Mesenchymal stem cell (in vitro differentiated cells and primary cell): ENCODE results near the gene DPYSL5.

Experiments used
- DNase-seq: peaks from one replicate; pipeline ENCODE4 v3.0.0-alpha.2; 2013
- H2AFZ ChIP-seq: one replicate; pipeline ENCODE4 v1.6.1; 2013; ENCODE audit warnings: low read depth, mild to moderate bottlenecking, control low read depth, inconsistent platforms, low read length, moderate library complexity
- H2AK5ac ChIP-seq: 2 replicates; pipeline ENCODE4 v1.6.1; 2013; ENCODE audit warnings: low read length, moderate library complexity, mild to moderate bottlenecking, inconsistent platforms; ENCODE audit not compliant: severe bottlenecking
- H2BK120ac ChIP-seq: one replicate; pipeline ENCODE4 v1.6.1; 2013; ENCODE audit warnings: low read depth, mild to moderate bottlenecking, inconsistent platforms, low read length, moderate library complexity
- H2BK12ac ChIP-seq, 2 experiments: one replicate each; pipeline ENCODE4 v1.6.1; 2013; ENCODE audit warnings: inconsistent platforms in 2 of 2, low read length in 2 of 2, mild to moderate bottlenecking in 2 of 2, moderate library complexity in 2 of 2, control low read depth in 1 of 2
- H2BK15ac ChIP-seq: one replicate; pipeline ENCODE4 v1.6.1; 2013; ENCODE audit warnings: mild to moderate bottlenecking, low read depth, inconsistent platforms; ENCODE audit not compliant: poor library complexity, severe bottlenecking
- H2BK5ac ChIP-seq: 2 replicates; pipeline ENCODE4 v1.6.1; 2013; ENCODE audit warnings: low read depth, mild to moderate bottlenecking, low read length, control low read depth, inconsistent platforms; ENCODE audit not compliant: poor library complexity, severe bottlenecking
- H3K14ac ChIP-seq, 2 experiments: one replicate each; pipeline ENCODE4 v1.6.1; 2013; ENCODE audit warnings: inconsistent platforms in 2 of 2, low read length in 2 of 2, control low read depth in 1 of 2, mild to moderate bottlenecking in 1 of 2, moderate library complexity in 1 of 2
- H3K18ac ChIP-seq, 2 experiments: one replicate each; pipeline ENCODE4 v1.6.1; 2013; ENCODE audit warnings: inconsistent platforms in 2 of 2, low read length in 2 of 2, control low read depth in 1 of 2, low read depth in 1 of 2, mild to moderate bottlenecking in 1 of 2
- H3K23ac ChIP-seq, 2 experiments: one replicate each; pipeline ENCODE4 v1.6.1; 2013; ENCODE audit warnings: inconsistent platforms in 2 of 2, low read length in 2 of 2, mild to moderate bottlenecking in 2 of 2, moderate library complexity in 2 of 2, control low read depth in 1 of 2
- H3K27ac ChIP-seq: 2 replicates; pipeline ENCODE4 v1.5.1; 2013; ENCODE audit warnings: mild to moderate bottlenecking, moderate library complexity, low read length, control low read depth, inconsistent platforms; ENCODE audit not compliant: poor library complexity, severe bottlenecking
- H3K27me3 ChIP-seq, 2 experiments: 2 replicates each; pipeline versions ENCODE4 v1.6.1 to v1.7.0; 2013; ENCODE audit warnings: low read length in 2 of 2, mild to moderate bottlenecking in 2 of 2, moderate library complexity in 2 of 2, control low read depth in 1 of 2, inconsistent platforms in 1 of 2; ENCODE audit not compliant: control insufficient read depth in 1 of 2, insufficient read depth in 1 of 2
- H3K36me3 ChIP-seq, 2 experiments: 2 replicates each; pipeline versions ENCODE4 v1.6.1 to v1.7.0; 2013; ENCODE audit warnings: low read length in 2 of 2, control low read depth in 1 of 2, inconsistent platforms in 1 of 2, low read depth in 1 of 2, mild to moderate bottlenecking in 1 of 2; ENCODE audit not compliant: insufficient read depth in 2 of 2, control insufficient read depth in 1 of 2
- H3K4ac ChIP-seq, 2 experiments: one replicate each; pipeline ENCODE4 v1.6.1; 2013; ENCODE audit warnings: inconsistent platforms in 2 of 2, low read length in 2 of 2, mild to moderate bottlenecking in 2 of 2, moderate library complexity in 2 of 2, control low read depth in 1 of 2, low read depth in 1 of 2
- H3K4me1 ChIP-seq: 2 replicates; pipeline ENCODE4 v1.6.1; 2013; ENCODE audit warnings: low read depth, low read length, control low read depth; ENCODE audit not compliant: control insufficient read depth, insufficient read depth
- H3K4me2 ChIP-seq: 2 replicates; pipeline ENCODE4 v1.6.1; 2013; ENCODE audit warnings: low read length, mild to moderate bottlenecking, inconsistent platforms; ENCODE audit not compliant: poor library complexity, severe bottlenecking
- H3K4me3 ChIP-seq, 2 experiments: 2 replicates each; pipeline versions ENCODE4 v1.5.1 to v1.7.0; 2013; ENCODE audit warnings: low read length in 2 of 2, mild to moderate bottlenecking in 2 of 2, control low read depth in 1 of 2, low read depth in 1 of 2; ENCODE audit not compliant: insufficient read depth in 1 of 2
- H3K79me1 ChIP-seq: replicated peaks from 2 replicates; pipeline ENCODE4 v1.6.1; 2013; ENCODE audit warnings: mild to moderate bottlenecking, control low read depth, low read length, inconsistent platforms; ENCODE audit not compliant: poor library complexity, severe bottlenecking
- H3K9ac ChIP-seq: 2 replicates; pipeline ENCODE4 v1.7.0; 2013; ENCODE audit warnings: mild to moderate bottlenecking, low read length, moderate library complexity
- H3K9me3 ChIP-seq: 2 replicates; pipeline ENCODE4 v1.7.0; 2013; ENCODE audit warnings: mild to moderate bottlenecking, low read length; ENCODE audit not compliant: control insufficient read depth
- H4K8ac ChIP-seq: one replicate; pipeline ENCODE4 v1.6.1; 2013; ENCODE audit warnings: inconsistent platforms, mild to moderate bottlenecking, low read length, moderate library complexity
- H4K91ac ChIP-seq: one replicate; pipeline ENCODE4 v1.6.1; 2013; ENCODE audit warnings: mild to moderate bottlenecking, low read length, inconsistent platforms
- WGBS: methylation state at CpG from one replicate; pipeline ENCODE4 v1.1.7; 2013; ENCODE audit warnings: mixed read lengths; 5-methylcytosine and 5-hydroxymethylcytosine counted together

Gene DPYSL5

GRCh38 chr2:26980971-26981370 lies 133.0 kb downstream of the DPYSL5 start:
- Histone ChIP-seq H3K4ac (no peak overlapping the region), H3K18ac (no peak overlapping the region), H3K4me3 (no peak overlapping the region), H4K8ac (no peak overlapping the region), H3K4me1 (peaks cover 1% of the 10 kb centered on the region), H2BK12ac (peak overlapping the region in 1 of 2 experiments; percentile 41), H3K4me2 (no peak overlapping the region), H2AK5ac (no peak overlapping the region), H3K27ac (no peak overlapping the region), H2BK5ac (no peak overlapping the region), H2BK15ac (no peak overlapping the region), H2BK120ac (no peak overlapping the region), H3K9ac (no peak overlapping the region), H3K14ac (no peak overlapping the region), H3K23ac (no peak overlapping the region), H3K79me1 (no peaks in the 10 kb centered on the region), H2AFZ (no peak overlapping the region), H4K91ac (peak overlapping the region; percentile 18), H3K27me3 (peaks cover 0 to 61% of the 10 kb centered on the region in 2 experiments), H3K9me3 (no peaks in the 10 kb centered on the region), H3K36me3 (no peaks in the 10 kb centered on the region)
- WGBS: 97% methylated on average over 2 of the region's 2 CpGs
- DNase-seq: no peak

GRCh38 chr2:26982102-26982742 lies 134.3 kb downstream of the DPYSL5 start:
- H4K91ac ChIP-seq: no peak overlapping the region
- peak; percentile 17 for DNase-seq
- no peak overlapping the region for H3K9ac ChIP-seq
- H3K4me1 ChIP-seq: peaks cover 1% of the 10 kb centered on the region
- no peak overlapping the region for H3K4me3 ChIP-seq
- no peaks in the 10 kb centered on the region for H3K9me3 ChIP-seq
- no peaks in the 10 kb centered on the region for H3K79me1 ChIP-seq
- H3K4ac ChIP-seq: no peak overlapping the region
- H2AK5ac ChIP-seq: no peak overlapping the region
- H3K27me3 ChIP-seq: peaks cover 0 to 65% of the 10 kb centered on the region in 2 experiments
- H3K23ac ChIP-seq: no peak overlapping the region
- H4K8ac ChIP-seq: no peak overlapping the region
- no peak overlapping the region for H2AFZ ChIP-seq
- no peak overlapping the region for H2BK120ac ChIP-seq
- H3K14ac ChIP-seq: no peak overlapping the region
- no peak overlapping the region for H2BK12ac ChIP-seq
- no peak overlapping the region for H2BK5ac ChIP-seq
- H3K36me3 ChIP-seq: no peaks in the 10 kb centered on the region
- H2BK15ac ChIP-seq: no peak overlapping the region
- H3K27ac ChIP-seq: no peak overlapping the region
- no peak overlapping the region for H3K18ac ChIP-seq
- H3K4me2 ChIP-seq: no peak overlapping the region
- WGBS: 72% methylated on average over 2 of the region's 2 CpGs

- Histone ChIP-seq H3K27me3 (peaks cover 0 to 68% of the 10 kb centered on the region in 2 experiments), H3K23ac (no peak overlapping the region), H3K4me2 (no peak overlapping the region), H2BK15ac (no peak overlapping the region), H3K4me1 (peaks cover 1% of the 10 kb centered on the region), H3K9me3 (no peaks in the 10 kb centered on the region), H2AK5ac (no peak overlapping the region), H3K36me3 (no peaks in the 10 kb centered on the region), H3K18ac (no peak overlapping the region), H3K79me1 (no peaks in the 10 kb centered on the region), H4K8ac (no peak overlapping the region), H3K4ac (no peak overlapping the region), H4K91ac (no peak overlapping the region), H2BK5ac (no peak overlapping the region), H2BK120ac (no peak overlapping the region), H2BK12ac (no peak overlapping the region), H3K4me3 (no peak overlapping the region), H3K9ac (no peak overlapping the region), H2AFZ (no peak overlapping the region), H3K27ac (no peak overlapping the region), H3K14ac (no peak overlapping the region)
- DNase-seq: no peak
- WGBS: 90% methylated on average over 1 of the region's 3 CpGs
These were observed 135.8 kb downstream of the DPYSL5 start for GRCh38 chr2:26983746-26984145.

- H3K4me3 ChIP-seq: no peak overlapping the region
- H3K9me3 ChIP-seq: no peaks in the 10 kb centered on the region
- H3K4me2 ChIP-seq: no peak overlapping the region
- H3K4me1 ChIP-seq: peaks cover 1% of the 10 kb centered on the region
- DNase-seq: no peak
- no peak overlapping the region for H2AK5ac ChIP-seq
- no peaks in the 10 kb centered on the region for H3K36me3 ChIP-seq
- no peak overlapping the region for H2BK5ac ChIP-seq
- H3K23ac ChIP-seq: no peak overlapping the region
- H3K9ac ChIP-seq: no peak overlapping the region
- no peak overlapping the region for H2BK120ac ChIP-seq
- H3K27ac ChIP-seq: no peak overlapping the region
- no peak overlapping the region for H3K18ac ChIP-seq
- H2BK15ac ChIP-seq: no peak overlapping the region
- no peak overlapping the region for H4K8ac ChIP-seq
- H3K4ac ChIP-seq: no peak overlapping the region
- H3K14ac ChIP-seq: no peak overlapping the region
- no peak overlapping the region for H2BK12ac ChIP-seq
- no peaks in the 10 kb centered on the region for H3K79me1 ChIP-seq
- no peak overlapping the region for H2AFZ ChIP-seq
- no peak overlapping the region for H4K91ac ChIP-seq
- WGBS: 97% methylated on average over 4 of the region's 4 CpGs
- H3K27me3 ChIP-seq: peaks cover 0 to 64% of the 10 kb centered on the region in 2 experiments
These were observed 137.9 kb downstream of the DPYSL5 start for GRCh38 chr2:26985807-26986206.
